ENCODE data around the gene AMMECR1L.

DNA sequence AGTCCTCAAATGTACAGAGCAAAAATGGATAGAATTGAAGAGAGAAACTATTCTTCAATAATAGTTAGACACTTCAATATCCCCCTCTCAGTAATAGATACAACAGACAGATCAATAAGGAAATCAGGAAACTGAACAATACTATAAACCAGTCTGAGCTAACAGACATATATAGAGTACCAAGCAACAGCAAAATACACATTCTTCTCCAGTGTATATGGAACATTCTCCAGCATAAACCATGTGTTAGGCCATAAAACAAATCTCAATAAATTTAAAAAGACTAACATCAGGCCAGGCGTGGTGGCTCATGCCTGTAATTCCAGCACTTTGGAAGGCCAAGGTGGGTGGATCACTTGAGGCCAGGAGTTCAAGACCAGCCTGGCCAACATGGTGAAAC lies 43.7 kb upstream of the AMMECR1L start:
- TF ChIP-seq, protein P1, sequence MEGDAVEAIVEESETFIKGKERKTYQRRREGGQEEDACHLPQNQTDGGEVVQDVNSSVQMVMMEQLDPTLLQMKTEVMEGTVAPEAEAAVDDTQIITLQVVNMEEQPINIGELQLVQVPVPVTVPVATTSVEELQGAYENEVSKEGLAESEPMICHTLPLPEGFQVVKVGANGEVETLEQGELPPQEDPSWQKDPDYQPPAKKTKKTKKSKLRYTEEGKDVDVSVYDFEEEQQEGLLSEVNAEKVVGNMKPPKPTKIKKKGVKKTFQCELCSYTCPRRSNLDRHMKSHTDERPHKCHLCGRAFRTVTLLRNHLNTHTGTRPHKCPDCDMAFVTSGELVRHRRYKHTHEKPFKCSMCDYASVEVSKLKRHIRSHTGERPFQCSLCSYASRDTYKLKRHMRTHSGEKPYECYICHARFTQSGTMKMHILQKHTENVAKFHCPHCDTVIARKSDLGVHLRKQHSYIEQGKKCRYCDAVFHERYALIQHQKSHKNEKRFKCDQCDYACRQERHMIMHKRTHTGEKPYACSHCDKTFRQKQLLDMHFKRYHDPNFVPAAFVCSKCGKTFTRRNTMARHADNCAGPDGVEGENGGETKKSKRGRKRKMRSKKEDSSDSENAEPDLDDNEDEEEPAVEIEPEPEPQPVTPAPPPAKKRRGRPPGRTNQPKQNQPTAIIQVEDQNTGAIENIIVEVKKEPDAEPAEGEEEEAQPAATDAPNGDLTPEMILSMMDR (IDR thresholded peaks at IDR 0.05) = no peak
- TF ChIP-seq POLR2A (IDR thresholded peaks at IDR 0.05) = no peak
